Measurements from ENCODE around the gene TMED10.

- TF ChIP-seq POLR2A (IDR thresholded peaks at IDR 0.05) (no peak), CTCF (IDR thresholded peaks at IDR 0.05) (no peak)
Observed at GRCh38 chr14:75174066-75174465, 2.3 kb downstream of the TMED10 start.
